Neural progenitor cell (in vitro differentiated cells): ENCODE data around the gene TCHP.

Experiments used
- CTCF ChIP-seq: fragments of 200-600 bp; sonication (generic); IDR thresholded peaks from 2 replicates; pipeline ENCODE4 v1.5.1; 2017; ENCODE audit warnings: antibody characterized with exemption, mild to moderate bottlenecking
- EZH2 ChIP-seq: fragments of 200-600 bp; sonication (generic); IDR thresholded peaks from 2 replicates; pipeline ENCODE4 v1.6.1; 2017; ENCODE audit warnings: antibody characterized with exemption, mild to moderate bottlenecking, moderate library complexity
- EZH2phosphoT487 ChIP-seq: fragments of 200-600 bp; sonication (generic); IDR thresholded peaks from 2 replicates; pipeline ENCODE4 v1.6.1; 2017; ENCODE audit warnings: antibody characterized with exemption

- no peak for TF ChIP-seq CTCF
- no peak for TF ChIP-seq EZH2
- no peak for TF ChIP-seq EZH2phosphoT487
Observed at GRCh38 chr12:109926016-109926415, 25.9 kb downstream of the TCHP start.
